ENCODE results near the gene GAS7. TPM values are rescaled to one million over a fixed set of nuclear protein-coding genes. Genes with fewer than 3 reads are reported as not detected.

GAS7 gene
- total RNA-seq, 1 experiment from 2014 or later, result 4.1 TPM

- TF ChIP-seq, protein P1, sequence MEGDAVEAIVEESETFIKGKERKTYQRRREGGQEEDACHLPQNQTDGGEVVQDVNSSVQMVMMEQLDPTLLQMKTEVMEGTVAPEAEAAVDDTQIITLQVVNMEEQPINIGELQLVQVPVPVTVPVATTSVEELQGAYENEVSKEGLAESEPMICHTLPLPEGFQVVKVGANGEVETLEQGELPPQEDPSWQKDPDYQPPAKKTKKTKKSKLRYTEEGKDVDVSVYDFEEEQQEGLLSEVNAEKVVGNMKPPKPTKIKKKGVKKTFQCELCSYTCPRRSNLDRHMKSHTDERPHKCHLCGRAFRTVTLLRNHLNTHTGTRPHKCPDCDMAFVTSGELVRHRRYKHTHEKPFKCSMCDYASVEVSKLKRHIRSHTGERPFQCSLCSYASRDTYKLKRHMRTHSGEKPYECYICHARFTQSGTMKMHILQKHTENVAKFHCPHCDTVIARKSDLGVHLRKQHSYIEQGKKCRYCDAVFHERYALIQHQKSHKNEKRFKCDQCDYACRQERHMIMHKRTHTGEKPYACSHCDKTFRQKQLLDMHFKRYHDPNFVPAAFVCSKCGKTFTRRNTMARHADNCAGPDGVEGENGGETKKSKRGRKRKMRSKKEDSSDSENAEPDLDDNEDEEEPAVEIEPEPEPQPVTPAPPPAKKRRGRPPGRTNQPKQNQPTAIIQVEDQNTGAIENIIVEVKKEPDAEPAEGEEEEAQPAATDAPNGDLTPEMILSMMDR (IDR thresholded peaks at IDR 0.05 in 2 of 3, conservative IDR thresholded peaks at IDR 0.05 in 1 of 3; ENCODE audit: borderline replicate concordance in 1 of 3, insufficient read depth in 1 of 3, low read depth in 2 of 3, low read length in 2 of 3), result no peak
- TF ChIP-seq SRF (IDR thresholded peaks at IDR 0.05; ENCODE audit: low read depth), result no peak
- no peak for TF ChIP-seq EGR1 (IDR thresholded peaks at IDR 0.05; ENCODE audit: low read depth)
Measured at GRCh38 chr17:9938764-9939163, 259.6 kb downstream of the GAS7 start (continued).

GRCh38 chr17:9937901-9938300, 260.5 kb downstream of the GAS7 start:
- no peaks in the 10 kb centered on the region for H3K27me3 ChIP-seq (ENCODE audit: insufficient read depth, low read length)
- ChIA-PET RAD21 (ENCODE audit: low non-redundant PET in 1 of 2, low total read pairs in 2 of 2, uncharacterized antibody in 2 of 2, unreplicated experiment in 2 of 2) (no interaction called here), POLR2A (no interaction called here), CTCF (no interaction called here)
- no peak for TF ChIP-seq FOSL1 (IDR thresholded peaks at IDR 0.05; ENCODE audit: low read depth)
- no peak for TF ChIP-seq TCF7L2 (IDR thresholded peaks at IDR 0.05; ENCODE audit: borderline replicate concordance, extremely low read depth, insufficient read depth, insufficient read length)
- TF ChIP-seq, protein P2, sequence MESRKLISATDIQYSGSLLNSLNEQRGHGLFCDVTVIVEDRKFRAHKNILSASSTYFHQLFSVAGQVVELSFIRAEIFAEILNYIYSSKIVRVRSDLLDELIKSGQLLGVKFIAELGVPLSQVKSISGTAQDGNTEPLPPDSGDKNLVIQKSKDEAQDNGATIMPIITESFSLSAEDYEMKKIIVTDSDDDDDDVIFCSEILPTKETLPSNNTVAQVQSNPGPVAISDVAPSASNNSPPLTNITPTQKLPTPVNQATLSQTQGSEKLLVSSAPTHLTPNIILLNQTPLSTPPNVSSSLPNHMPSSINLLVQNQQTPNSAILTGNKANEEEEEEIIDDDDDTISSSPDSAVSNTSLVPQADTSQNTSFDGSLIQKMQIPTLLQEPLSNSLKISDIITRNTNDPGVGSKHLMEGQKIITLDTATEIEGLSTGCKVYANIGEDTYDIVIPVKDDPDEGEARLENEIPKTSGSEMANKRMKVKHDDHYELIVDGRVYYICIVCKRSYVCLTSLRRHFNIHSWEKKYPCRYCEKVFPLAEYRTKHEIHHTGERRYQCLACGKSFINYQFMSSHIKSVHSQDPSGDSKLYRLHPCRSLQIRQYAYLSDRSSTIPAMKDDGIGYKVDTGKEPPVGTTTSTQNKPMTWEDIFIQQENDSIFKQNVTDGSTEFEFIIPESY (IDR thresholded peaks at IDR 0.05; ENCODE audit: extremely low read depth, insufficient replicate concordance, low read length), result no peak
- no peak for TF ChIP-seq REST (IDR thresholded peaks at IDR 0.05; ENCODE audit: low read depth)
- no peak for TF ChIP-seq POLR2AphosphoS5 (IDR thresholded peaks at IDR 0.05; ENCODE audit: low read depth, low read length)
- no peak for TF ChIP-seq EGR1 (IDR thresholded peaks at IDR 0.05; ENCODE audit: low read depth)
- TF ChIP-seq SP1 (IDR thresholded peaks at IDR 0.05; ENCODE audit: low read depth), result no peak
- no peak for TF ChIP-seq EZH2 (IDR thresholded peaks at IDR 0.05)
- TF ChIP-seq POLR2A (IDR thresholded peaks at IDR 0.05; ENCODE audit: borderline replicate concordance, extremely low read depth, insufficient read depth, insufficient read length), result no peak
- TF ChIP-seq, protein P3, sequence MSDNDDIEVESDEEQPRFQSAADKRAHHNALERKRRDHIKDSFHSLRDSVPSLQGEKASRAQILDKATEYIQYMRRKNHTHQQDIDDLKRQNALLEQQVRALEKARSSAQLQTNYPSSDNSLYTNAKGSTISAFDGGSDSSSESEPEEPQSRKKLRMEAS (IDR thresholded peaks at IDR 0.05), result no peak
- TF ChIP-seq SRF (IDR thresholded peaks at IDR 0.05; ENCODE audit: low read depth), result no peak
- no peak for TF ChIP-seq RAD21 (IDR thresholded peaks at IDR 0.05; ENCODE audit: low read depth)
- no peak for TF ChIP-seq CBX3 (IDR thresholded peaks at IDR 0.05; ENCODE audit: low read depth)
- no peak for TF ChIP-seq ZFX (IDR thresholded peaks at IDR 0.05)
- no peak for TF ChIP-seq EZH2phosphoT487 (IDR thresholded peaks at IDR 0.05; ENCODE audit: borderline replicate concordance)
- no peak for TF ChIP-seq CEBPB (IDR thresholded peaks at IDR 0.05; ENCODE audit: low read depth)
- TF ChIP-seq SIN3A (IDR thresholded peaks at IDR 0.05; ENCODE audit: low read depth), result no peak
- DNase-seq (ENCODE audit: low read depth, low spot score) (no peak), ATAC-seq (no peak)
- intact Hi-C loops (cut with micrococcal nuclease), result no loop called here
- no peaks in the 10 kb centered on the region for H4K20me1 ChIP-seq (ENCODE audit: insufficient read depth)
- BruUV-seq (replicated peaks), result no TSS peak
- no peak overlapping the region for H2AFZ ChIP-seq (ENCODE audit: low read depth, low read length, poor library complexity, severe bottlenecking)
- no peak overlapping the region for H3K27ac ChIP-seq (ENCODE audit: low read depth, low read length)
- no peaks in the 10 kb centered on the region for H3K9me2 ChIP-seq (ENCODE audit: insufficient read depth)
- H3K36me3 ChIP-seq (ENCODE audit: control insufficient read depth in 1 of 2, insufficient read depth in 2 of 2, low read length in 2 of 2), result no peaks in the 10 kb centered on the region
- no peaks in the 10 kb centered on the region for H3K9me3 ChIP-seq (ENCODE audit: control insufficient read depth in 1 of 2, insufficient read depth in 1 of 2, low read depth in 1 of 2, low read length in 2 of 2)
- H3K4me2 ChIP-seq (ENCODE audit: low read length), result no peak overlapping the region
- H3K9ac ChIP-seq (ENCODE audit: low read length), result no peak overlapping the region
- H3K4me1 ChIP-seq (ENCODE audit: control insufficient read depth in 1 of 2, insufficient read depth in 2 of 2, low read length in 2 of 2), result no peaks in the 10 kb centered on the region
- H3K4me3 ChIP-seq (replicated peaks in 1 of 2; ENCODE audit: low read depth in 1 of 2, low read length in 2 of 2), result no peak overlapping the region
- H3K79me2 ChIP-seq (ENCODE audit: insufficient read depth, low read length), result no peaks in the 10 kb centered on the region

All from HCT116 (cell line).